Dedifferentiated amniotic fluid mesenchymal stem cell (primary cell): ENCODE measurements around the gene DCAF8.

Experiments used
- DNase-seq: peaks from one replicate; pipeline ENCODE4 v3.0.0-alpha.2; 2016; ENCODE audit errors: extremely low spot score

Gene DCAF8

GRCh38 chr1:160169553-160170399 is 92.6 kb downstream of the DCAF8 start:
- no peak for DNase-seq

DNA sequence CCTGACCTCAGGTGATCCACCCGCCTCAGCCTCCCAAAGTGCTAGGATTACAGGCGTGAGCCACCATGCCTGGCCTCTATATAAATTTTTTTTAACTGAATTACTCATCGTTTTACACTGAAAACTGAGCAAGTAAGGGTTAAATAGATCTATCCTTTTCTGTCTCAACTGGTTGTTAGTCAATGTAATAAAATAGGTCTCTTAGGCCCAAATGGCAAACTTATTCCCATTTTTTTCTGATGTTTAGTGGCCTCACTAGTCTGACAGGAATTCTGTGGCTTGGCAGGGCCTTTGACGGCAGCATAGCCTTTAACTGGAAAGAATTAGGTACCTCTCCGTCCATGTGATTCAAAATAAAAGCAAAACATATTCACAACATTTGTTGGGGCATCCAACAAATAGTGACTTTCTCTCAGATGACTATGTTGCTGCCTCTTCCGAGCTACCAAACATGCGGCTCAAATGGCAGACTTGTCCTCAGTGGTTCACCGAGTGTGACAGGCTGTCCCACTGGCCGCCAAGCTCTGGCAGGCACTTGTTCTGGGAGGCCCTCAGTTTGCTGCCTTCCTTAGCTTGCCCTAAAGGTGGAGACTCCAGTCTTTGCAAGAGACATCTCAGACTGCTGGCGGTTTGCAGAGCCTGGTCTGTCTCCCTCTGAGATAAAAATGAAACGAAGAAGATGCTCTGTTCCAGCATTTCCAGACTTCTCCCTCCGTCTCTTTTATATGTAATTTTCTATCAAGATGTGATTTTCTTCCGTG is 93.6 kb downstream of the DCAF8 start:
- no peak for DNase-seq

GRCh38 chr1:160168016-160168415 is 94.3 kb downstream of the DCAF8 start:
- no peak for DNase-seq

GRCh38 chr1:160167580-160167979 is 94.8 kb downstream of the DCAF8 start:
- DNase-seq: no peak

DNA sequence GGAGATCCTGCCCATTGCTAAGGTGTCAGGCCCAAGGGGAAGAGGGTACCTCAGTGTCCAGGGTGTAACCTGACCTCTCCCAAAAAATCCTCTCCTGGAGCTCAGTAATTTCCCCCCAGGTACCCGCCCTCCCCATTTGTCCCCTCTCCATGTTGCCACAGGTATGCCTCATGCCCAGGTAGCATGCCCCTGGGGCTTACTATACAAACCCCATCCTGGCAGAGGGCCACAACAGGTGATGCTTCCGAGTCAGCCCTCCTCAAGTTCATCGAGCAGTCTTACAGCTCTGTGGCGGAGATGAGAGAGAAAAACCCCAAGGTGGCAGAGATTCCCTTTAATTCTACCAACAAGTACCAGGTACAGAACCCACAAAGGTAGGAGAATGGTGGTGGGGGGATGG is 95.3 kb downstream of the DCAF8 start:
- no peak for DNase-seq

GRCh38 chr1:160166166-160166868 is 96.0 kb downstream of the DCAF8 start:
- DNase-seq: no peak
